GM19395 (cell line): Measurements from ENCODE around the gene FOXA2.
"Not testable (repeated sequence)": the region's sequence is repeated elsewhere in the genome, so short reads cannot be mapped to it uniquely, and the experiment has no call there.

Experiments
- ATAC-seq: cut with Tn5 transposase; IDR thresholded peaks from one replicate; pipeline ENCODE4 v1.9.1; 2021; ENCODE audit warnings: mild to moderate bottlenecking, moderate library complexity; ENCODE audit not compliant: unreplicated experiment

Gene FOXA2

GRCh38 chr20:22584522-22584921, at the start of gene FOXA2:
TSS of gene FOXA2 (minus strand) at chr20:22584572. CDS start at chr20:22584278, 294 bp downstream.
- ATAC-seq, result no peak

- ATAC-seq, result no peak
Measured at GRCh38 chr20:22630701-22631100, 46.3 kb upstream of the FOXA2 start.

GRCh38 chr20:22629927-22630326, 45.6 kb upstream of the FOXA2 start:
- no peak for ATAC-seq

GRCh38 chr20:22629447-22629846, 45.1 kb upstream of the FOXA2 start:
- no peak for ATAC-seq

- no peak for ATAC-seq
Measured at GRCh38 chr20:22626496-22626895, 42.1 kb upstream of the FOXA2 start.

GRCh38 chr20:22623211-22623610, 38.8 kb upstream of the FOXA2 start:
- ATAC-seq, result no peak

GRCh38 chr20:22620342-22620741, 36.0 kb upstream of the FOXA2 start:
- no peak for ATAC-seq

GRCh38 chr20:22619806-22620205, 35.4 kb upstream of the FOXA2 start:
- no peak for ATAC-seq

GRCh38 chr20:22619272-22619671, 34.9 kb upstream of the FOXA2 start:
- ATAC-seq, result no peak

- no peak for ATAC-seq
Measured at GRCh38 chr20:22617160-22617559, 32.8 kb upstream of the FOXA2 start.

GRCh38 chr20:22616551-22616950, 32.2 kb upstream of the FOXA2 start:
- no peak for ATAC-seq

- no peak for ATAC-seq
Measured at GRCh38 chr20:22615425-22615824, 31.1 kb upstream of the FOXA2 start.

- ATAC-seq, result no peak
Measured at GRCh38 chr20:22611636-22612035, 27.3 kb upstream of the FOXA2 start.

- ATAC-seq, result no peak
Measured at GRCh38 chr20:22607695-22608094, 23.3 kb upstream of the FOXA2 start.

GRCh38 chr20:22604815-22605214, 20.4 kb upstream of the FOXA2 start:
- no peak for ATAC-seq

- no peak for ATAC-seq
Measured at GRCh38 chr20:22601361-22602141, 17.2 kb upstream of the FOXA2 start.

GRCh38 chr20:22599258-22599657, 14.9 kb upstream of the FOXA2 start:
- ATAC-seq, result not testable (repeated sequence)

- no peak for ATAC-seq
Measured at GRCh38 chr20:22597303-22597702, 12.9 kb upstream of the FOXA2 start.

- no peak for ATAC-seq
Measured at GRCh38 chr20:22590662-22591061, 6.3 kb upstream of the FOXA2 start.

- ATAC-seq, result no peak
Measured at GRCh38 chr20:22586645-22587310, 2.4 kb upstream of the FOXA2 start.

GRCh38 chr20:22585786-22586493, 1.6 kb upstream of the FOXA2 start:
- ATAC-seq, result no peak
